Stimulated activated CD8-positive, alpha-beta memory T cell treated with anti-CD3 and anti-CD28 coated beads, Interleukin-12 subunit alpha, Interleukin-12 subunit beta, amount 100 ng/mL, for 24 hours (primary cell): ENCODE data around the gene TRIM28.
A peak's percentile ranks its signal among the peaks of the same experiment; 100 is the strongest.

ENCODE experiments used
- DNase-seq: peaks from one replicate; pipeline ENCODE4 v3.0.0-alpha.2; 2020; ENCODE audit errors: extremely low read depth

TRIM28 gene

GRCh38 chr19:58549664-58550361, 5.9 kb downstream of the TRIM28 start:
- DNase-seq: no peak

GRCh38 chr19:58550362-58551122, 6.7 kb downstream of the TRIM28 start:
- DNase-seq: no peak

DNA sequence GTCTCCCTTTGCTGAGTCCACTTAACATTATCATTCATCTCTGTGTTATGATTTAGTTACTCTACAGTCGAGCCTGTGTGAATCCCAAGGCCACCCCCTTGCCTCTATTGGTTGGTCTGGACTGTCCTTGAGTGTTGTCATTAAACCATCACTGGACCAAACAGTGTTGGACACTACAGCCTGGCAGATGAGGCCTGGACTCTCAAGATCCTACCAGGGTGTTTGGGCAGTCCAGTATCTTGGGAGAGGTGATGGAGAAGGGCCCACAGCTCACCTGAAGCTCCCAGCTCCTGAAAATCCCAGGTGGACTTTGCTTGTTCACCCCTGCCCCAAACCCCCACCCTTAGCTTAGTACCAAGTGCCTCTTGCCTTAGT, 7.2 kb downstream of the TRIM28 start:
- DNase-seq: no peak

DNA sequence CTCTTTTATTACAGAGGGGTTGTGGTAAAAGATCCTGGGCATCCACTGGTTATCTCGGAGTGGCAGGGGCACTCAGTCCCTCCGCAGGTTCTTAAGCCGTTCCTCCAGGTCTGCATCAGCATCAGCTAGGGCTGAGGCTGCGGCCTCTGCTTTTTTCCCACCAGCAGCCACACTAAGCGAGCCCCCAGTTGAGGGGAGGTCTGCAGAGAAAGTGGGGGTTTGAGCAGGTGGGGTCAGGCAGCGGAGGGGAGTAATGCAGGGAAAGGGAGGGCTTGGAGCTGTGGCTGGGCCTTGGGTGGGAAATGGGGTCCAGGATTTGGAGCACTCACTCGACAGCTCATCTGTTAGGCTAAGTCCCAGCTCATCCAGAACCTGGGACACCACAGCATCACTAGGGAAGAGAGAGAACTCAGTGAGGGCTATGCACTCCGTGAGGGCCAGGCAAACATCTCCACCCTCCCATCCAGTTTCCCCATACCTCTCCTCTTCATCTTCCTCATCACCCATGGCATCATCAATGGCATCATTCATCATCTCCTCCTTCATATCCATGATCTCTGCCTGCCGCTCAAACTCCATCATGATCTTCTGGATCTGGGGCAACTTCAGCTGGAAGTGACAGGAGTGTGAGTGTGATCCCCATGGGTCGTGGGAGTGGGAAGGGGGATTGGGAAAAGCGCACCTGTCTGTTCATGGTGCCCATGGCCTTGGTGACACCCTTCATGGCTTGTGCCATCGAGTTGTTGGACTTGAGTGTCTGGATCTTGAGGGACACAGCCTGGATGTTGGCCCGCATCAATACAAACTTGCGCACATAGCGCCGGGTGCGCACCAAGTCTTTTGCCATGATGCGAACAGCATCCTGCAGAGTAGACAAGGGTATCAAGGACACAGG, 8.0 kb downstream of the TRIM28 start:
- DNase-seq: no peak

DNA sequence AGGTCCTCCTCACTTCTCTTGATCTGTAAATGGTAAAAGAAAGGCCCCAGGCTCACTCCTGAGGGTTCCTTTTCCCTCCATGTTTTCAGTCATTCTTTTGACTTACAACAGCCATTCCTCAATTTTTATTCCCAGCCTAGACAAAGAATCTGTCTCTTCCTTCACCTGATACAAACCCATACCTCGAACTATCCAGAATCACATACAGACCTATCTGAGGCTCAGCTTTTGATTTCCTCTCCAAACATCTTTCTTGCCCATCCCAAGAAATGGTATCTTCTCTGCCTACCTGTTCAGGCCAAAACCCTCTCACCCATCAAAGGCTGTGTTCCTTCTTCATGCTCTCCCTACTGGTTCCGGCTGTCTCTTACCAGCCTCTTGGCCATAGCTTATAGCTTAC, 8.8 kb downstream of the TRIM28 start:
- no peak for DNase-seq

DNA sequence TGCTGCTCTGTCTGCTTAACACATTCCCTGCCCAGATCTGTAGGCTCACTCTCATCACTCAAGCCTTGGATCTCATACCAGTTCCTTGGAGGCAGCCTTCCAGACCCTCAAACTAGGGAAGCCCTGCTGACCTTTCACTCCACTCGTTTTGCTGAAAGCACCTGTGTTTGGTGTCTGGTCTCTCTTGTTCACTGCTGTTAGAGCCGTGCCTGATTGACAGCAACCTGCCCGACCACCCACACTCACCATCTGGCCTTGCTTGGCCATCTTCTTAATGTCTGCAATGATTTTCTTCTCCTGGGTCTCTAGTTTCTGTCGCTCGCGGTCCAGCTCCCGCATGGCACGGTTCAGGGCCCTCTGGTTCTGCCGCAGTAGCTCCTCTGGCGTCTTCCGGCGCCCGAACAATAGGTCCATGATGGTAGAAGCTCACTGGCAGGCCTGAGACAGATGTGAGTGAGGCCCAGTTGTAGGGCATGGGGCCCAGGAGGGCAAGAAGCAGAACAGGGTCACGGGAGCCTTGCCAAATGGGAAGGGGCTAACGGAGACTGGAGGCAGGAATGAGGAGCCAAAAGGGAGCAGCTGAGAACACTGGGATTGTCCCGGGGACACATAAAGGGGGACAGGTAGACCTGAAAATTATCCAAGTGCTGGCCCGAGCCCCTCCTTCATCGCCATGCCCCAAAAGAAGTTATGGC, 10.1 kb downstream of the TRIM28 start:
- DNase-seq: no peak

DNA sequence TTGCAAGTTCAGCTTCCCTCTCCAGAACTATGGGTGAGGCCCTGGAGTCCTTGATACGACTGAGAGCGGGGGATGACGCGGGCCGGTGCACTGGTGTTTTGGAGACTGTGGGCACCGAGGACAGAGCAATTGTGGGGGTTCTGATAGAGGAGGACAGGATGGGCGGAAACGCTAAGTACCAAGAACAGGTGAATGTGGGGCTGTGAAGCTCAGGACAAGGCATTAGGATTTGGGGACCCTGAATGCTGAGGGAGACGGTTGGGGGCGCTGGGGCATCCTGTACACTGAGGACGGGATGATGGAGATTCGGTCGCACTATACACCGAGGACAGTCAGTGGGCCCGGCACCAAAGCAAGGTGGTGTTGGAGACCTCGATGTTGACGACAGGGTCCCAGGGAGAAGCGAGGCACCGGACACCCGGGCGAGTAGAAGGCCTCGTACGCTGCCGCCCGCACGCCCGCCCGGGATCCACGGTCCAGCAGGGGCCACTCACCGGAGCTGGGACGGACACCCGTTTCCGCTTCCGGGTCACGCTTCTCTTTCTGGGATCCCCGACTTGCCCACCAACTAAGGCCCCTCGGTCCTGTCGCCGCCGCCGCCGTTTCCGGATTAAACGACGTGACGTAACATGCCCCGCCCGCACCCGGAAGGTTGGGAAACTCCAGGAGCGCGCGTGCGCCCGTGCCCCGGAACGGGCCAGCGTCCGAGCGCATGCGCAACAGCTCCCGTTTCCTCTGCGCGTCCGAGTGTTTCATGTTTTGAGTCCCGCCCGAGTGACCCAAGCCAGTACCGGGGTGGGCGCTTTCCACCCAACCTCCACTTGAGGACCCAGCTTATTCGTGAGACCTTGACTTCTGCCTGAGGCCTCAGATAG, 10.9 kb downstream of the TRIM28 start, which contains the start of gene CHMP2A:
TSS of gene CHMP2A (minus strand) at position 612 of the 875 bp plus-strand sequence. CDS start 893 bp downstream, outside the sequence.
- DNase-seq: peak; percentile 97

- DNase-seq: no peak
These were observed 11.6 kb downstream of the TRIM28 start for GRCh38 chr19:58555369-58555885.

DNA sequence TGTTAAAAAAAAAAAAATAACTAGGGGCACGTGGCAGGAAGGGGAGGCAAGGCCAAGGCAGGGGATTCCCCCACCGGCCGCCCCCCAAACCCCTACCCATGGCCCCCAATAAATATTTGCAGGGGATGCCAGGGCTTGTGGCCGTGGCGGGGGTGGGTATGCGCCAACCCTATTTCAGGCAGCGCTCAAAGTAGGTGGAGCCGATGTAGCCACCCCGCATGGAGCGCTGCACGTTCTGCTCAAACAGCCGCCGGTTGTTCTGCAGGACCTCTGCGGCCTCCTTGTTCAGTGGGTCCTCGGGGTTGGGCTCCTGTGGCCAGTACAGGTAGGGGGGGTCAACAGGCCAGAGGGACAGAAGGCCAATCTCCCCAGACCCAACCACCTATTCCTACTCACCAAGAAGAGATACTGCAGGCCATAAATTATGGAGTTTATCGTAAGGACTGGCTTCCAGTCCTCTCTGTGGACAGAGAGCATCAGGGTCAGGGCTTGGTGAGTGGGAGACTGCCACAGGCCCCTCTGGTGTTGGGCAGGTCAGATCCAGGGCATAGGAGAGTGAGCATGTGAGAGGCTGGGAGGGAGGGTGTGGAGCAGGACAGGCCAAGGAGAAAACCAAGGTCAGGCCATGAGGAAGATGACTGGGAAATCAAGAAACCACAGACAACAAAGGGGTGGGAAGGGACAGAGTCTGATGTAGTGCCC, 12.2 kb downstream of the TRIM28 start:
- no peak for DNase-seq

GRCh38 chr19:58556622-58557220, 12.9 kb downstream of the TRIM28 start:
- no peak for DNase-seq

GRCh38 chr19:58557221-58558065, 13.6 kb downstream of the TRIM28 start:
- no peak for DNase-seq

DNA sequence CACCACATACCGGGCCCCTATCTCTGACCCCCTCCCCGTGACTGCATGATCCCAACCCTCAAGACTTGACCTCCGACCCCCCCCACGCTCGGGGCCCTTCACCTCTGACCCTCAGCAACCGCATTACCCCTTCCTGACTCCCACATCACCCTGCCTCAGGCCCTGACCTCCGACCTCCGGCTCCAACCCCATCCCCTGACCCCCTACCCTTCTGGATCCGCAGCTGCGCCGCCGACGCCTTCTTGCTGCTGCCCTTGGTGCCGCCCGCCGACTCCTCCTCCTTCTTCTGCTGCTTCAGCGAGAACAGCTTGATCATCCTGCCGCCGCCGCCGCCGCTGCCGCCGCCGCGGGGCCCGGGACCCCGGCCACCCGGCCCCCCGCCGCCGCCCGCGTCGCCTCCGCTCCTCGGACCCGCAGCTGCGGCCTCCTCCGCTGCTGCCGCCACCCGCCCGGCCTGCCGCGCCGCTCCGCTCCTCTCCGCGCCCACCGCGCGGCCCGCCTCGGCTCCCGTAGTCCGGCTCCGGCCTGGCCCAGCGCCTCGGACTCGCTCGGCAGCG, 14.3 kb downstream of the TRIM28 start, which contains the start of gene UBE2M:
TSS of gene UBE2M (minus strand) at position 546 of the 557 bp plus-strand sequence. CDS start at position 316, 230 bp downstream.
- no peak for DNase-seq

DNA sequence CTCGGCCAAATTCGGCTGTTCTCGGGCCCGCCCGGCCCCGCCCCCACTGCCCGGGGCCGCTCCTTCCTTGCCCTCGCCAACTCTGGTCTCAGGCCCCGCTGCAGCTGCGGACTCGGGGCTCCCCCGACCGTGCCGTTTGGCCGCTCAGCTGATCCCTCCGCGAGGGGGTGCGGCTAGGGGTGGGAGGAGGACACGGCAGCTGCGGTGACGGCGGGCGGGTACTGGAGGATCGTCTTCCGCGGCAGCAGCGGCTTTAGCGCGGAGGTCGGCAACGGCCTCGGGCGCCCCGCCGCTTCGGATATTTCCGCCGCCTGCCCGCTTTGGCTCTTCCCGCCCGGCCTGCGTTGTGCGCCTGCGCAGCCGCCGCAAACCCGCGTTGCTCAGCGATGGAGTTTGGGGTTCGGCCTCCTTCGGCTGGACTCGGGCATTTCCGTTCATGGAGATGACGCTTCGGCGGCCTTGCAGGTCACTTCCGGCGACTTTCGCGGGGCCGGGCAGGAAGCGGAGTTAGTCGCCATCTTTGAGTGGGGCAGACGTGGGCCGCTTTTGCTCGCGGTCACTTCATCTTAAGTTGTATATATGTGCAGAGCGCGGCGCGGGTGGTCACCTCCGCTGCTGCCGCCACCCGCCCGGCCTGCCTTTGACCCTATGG, 14.9 kb downstream of the TRIM28 start:
- DNase-seq: peak; percentile 97

- peak; percentile 62 for DNase-seq
These were observed 15.6 kb downstream of the TRIM28 start for GRCh38 chr19:58559275-58560006.

DNA sequence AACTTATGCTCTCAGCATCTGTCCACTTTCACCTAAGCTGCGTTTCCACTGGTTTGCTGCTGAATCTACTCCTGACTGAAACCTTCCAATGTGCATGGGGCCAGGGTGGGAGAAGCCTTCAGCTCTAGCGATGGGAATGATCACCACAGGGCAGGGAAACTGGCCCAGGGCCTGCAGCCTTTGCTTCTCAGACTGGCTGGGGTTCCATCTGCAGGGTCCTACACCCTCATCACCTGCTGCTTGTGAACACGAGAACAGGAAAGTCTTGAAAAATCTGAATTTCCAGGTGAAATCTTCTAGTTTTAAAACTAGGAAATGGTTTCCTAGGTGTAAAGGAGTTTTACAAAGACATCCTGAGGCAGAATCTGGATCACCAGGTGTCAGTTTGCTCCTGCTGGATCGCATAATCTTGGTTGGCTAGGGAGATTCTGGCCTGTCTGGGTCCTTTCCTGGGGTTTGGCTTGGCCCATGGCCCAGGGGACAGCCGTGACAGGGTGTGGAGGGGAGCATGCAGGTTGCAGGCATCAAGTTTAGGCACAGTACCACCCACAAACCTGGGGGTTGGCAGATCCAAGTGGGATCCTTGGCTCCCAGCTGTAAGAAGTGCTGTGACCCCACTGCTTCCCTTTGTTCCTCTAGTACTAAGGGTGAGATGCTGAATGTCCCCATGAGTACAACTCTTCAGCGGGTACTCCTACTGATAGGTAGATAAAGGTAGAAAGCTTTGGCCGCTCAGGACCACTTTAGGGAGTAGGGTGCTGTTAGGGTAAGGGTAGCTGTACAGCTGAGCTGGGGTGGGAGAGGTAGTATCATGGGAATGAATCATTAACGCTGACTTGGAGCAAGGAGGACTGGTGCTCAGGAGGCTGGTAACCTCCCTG, 16.4 kb downstream of the TRIM28 start:
- no peak for DNase-seq

GRCh38 chr19:58560921-58561320, 17.1 kb downstream of the TRIM28 start:
- no peak for DNase-seq
